ENCODE results near the gene VPS13A. TPM values are rescaled to one million over a fixed set of nuclear protein-coding genes. Genes with fewer than 3 reads are reported as not detected.

The VPS13A gene
- total and polyA plus RNA-seq, 10 donors: 7.5 to 90.9 (median 56.5) TPM

GRCh38 chr9:77427256-77427927 is 250.1 kb downstream of the VPS13A start:
- WGBS, 5 donors: 56 to 80% (median 62%) methylated on average over 7 of the region's 7 CpGs
- Histone ChIP-seq H3K4me1 (peaks cover 0 to 11% (median 0%) of the 10 kb centered on the region in 6 donors), H3K36me3 (peaks cover 0 to 11% (median 0%) of the 10 kb centered on the region in 6 donors), H3K4me3 (no peak overlapping the region), H3K27ac (no peak overlapping the region), H3K9me3 (peaks cover 0 to 4% (median 0%) of the 10 kb centered on the region in 8 donors), H3K27me3 (replicated peaks in 1 of 7) (no peaks in the 10 kb centered on the region)
- intact Hi-C loops (cut with DNase I; ENCODE audit: low total_unique reads): no loop called here
- no peak for DNase-seq
- no peak for TF ChIP-seq POLR2A (IDR thresholded peaks at IDR 0.05)
- no peak for TF ChIP-seq CTCF (IDR thresholded peaks at IDR 0.05 in 8 of 11, conservative IDR thresholded peaks at IDR 0.05 in 3 of 11)
- no peak for TF ChIP-seq POLR2AphosphoS5 (IDR thresholded peaks at IDR 0.05)

- Histone ChIP-seq H3K4me3 (no peak overlapping the region), H3K4me1 (peaks cover 0 to 24% (median 10%) of the 10 kb centered on the region in 6 donors), H3K27me3 (replicated peaks in 1 of 7) (no peaks in the 10 kb centered on the region), H3K36me3 (peaks cover 0 to 6% (median 0%) of the 10 kb centered on the region in 6 donors), H3K27ac (no peak overlapping the region), H3K9me3 (no peaks in the 10 kb centered on the region)
- WGBS, 5 donors: 71 to 89% (median 80%) methylated on average over 2 of the region's 2 CpGs
- intact Hi-C loops (cut with DNase I; ENCODE audit: low total_unique reads): no loop called here
- DNase-seq: no peak
- TF ChIP-seq POLR2AphosphoS5 (IDR thresholded peaks at IDR 0.05) (no peak), CTCF (IDR thresholded peaks at IDR 0.05 in 8 of 11, conservative IDR thresholded peaks at IDR 0.05 in 3 of 11) (no peak), POLR2A (IDR thresholded peaks at IDR 0.05) (no peak)
Observed at GRCh38 chr9:77429928-77430327, 252.6 kb downstream of the VPS13A start.

GRCh38 chr9:77432053-77432452 is 254.7 kb downstream of the VPS13A start:
- no peak overlapping the region for H3K4me3 ChIP-seq
- DNase-seq: no peak
- no peak for TF ChIP-seq POLR2A (IDR thresholded peaks at IDR 0.05)
- TF ChIP-seq POLR2AphosphoS5 (IDR thresholded peaks at IDR 0.05): no peak
- TF ChIP-seq CTCF (IDR thresholded peaks at IDR 0.05 in 8 of 11, conservative IDR thresholded peaks at IDR 0.05 in 3 of 11): no peak
- H3K27me3 ChIP-seq (replicated peaks in 1 of 7): no peaks in the 10 kb centered on the region
- peaks cover 0 to 17% (median 10%) of the 10 kb centered on the region in 6 donors for H3K4me1 ChIP-seq
- H3K36me3 ChIP-seq: peaks cover 0 to 6% (median 0%) of the 10 kb centered on the region in 6 donors
- intact Hi-C loops (cut with DNase I; ENCODE audit: low total_unique reads): no loop called here
- 91 to 97% (median 93%) methylated on average over 6 of the region's 6 CpGs for WGBS, 5 donors
- no peak overlapping the region for H3K27ac ChIP-seq
- H3K9me3 ChIP-seq: no peaks in the 10 kb centered on the region

- no peak for DNase-seq
- intact Hi-C loops (cut with DNase I; ENCODE audit: low total_unique reads): no loop called here
- Histone ChIP-seq H3K27ac (no peak overlapping the region), H3K4me1 (peaks cover 0 to 26% (median 13%) of the 10 kb centered on the region in 6 donors), H3K9me3 (no peaks in the 10 kb centered on the region), H3K4me3 (peak overlapping the region in 1 of 8 donors; percentile 11), H3K27me3 (replicated peaks in 1 of 7) (no peaks in the 10 kb centered on the region), H3K36me3 (no peaks in the 10 kb centered on the region)
- WGBS, 5 donors: 55 to 64% (median 60%) methylated on average over 21 of the region's 21 CpGs
- TF ChIP-seq CTCF (IDR thresholded peaks at IDR 0.05 in 8 of 11, conservative IDR thresholded peaks at IDR 0.05 in 3 of 11) (peak; percentile 53 to 88 (median 77)), POLR2A (IDR thresholded peaks at IDR 0.05) (no peak)
Observed at GRCh38 chr9:77433675-77434445, 256.5 kb downstream of the VPS13A start.
